Hair follicle dermal papilla cell (primary cell): ENCODE results near the gene TMEM174. TPM values are rescaled to one million over a fixed set of nuclear protein-coding genes. Genes with fewer than 3 reads are reported as not detected.

Experiments
- total RNA-seq: library from RNA; depleted of rRNA; stranded (reverse); fragments of >200 nt; gene quantifications from 2 replicates; pipeline ENCODE4 v1.2.3, GENCODE V29; 2012

TMEM174 gene
- total RNA-seq = not detected in 2 replicates

DNA sequence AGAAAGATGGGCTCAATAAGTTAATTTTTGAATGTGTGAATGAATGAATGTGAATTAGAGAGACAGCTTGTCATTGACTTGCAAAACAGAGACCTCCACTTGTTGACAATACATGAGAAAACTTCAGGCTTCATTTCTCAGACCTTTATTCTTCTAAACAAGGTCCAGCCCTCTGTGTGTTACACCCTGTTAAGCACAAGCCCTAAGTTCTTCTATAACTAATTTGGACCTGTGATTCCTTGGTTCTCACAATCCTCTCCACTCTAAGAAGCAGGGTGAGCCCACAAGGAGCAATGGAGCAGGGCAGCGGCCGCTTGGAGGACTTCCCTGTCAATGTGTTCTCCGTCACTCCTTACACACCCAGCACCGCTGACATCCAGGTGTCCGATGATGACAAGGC, at the start of gene TMEM174:
Gene TMEM174, plus strand, starts transcription at position 243 of the 400 bp plus-strand sequence. Its CDS starts 51 bp downstream, at position 294.

Other genes with a start within 250 kb of the TMEM174 start
- 29.9 and 30.7 TPM in 2 replicates for gene FCHO2, start 217.2 kb upstream of the TMEM174 start, total RNA-seq
- gene TMEM171, start 52.6 kb upstream of the TMEM174 start, total RNA-seq = 27.3 and 42.5 TPM in 2 replicates